GM21390 (cell line): Measurements from ENCODE around the gene PSENEN.

Experiments
- ATAC-seq: cut with Tn5 transposase; IDR thresholded peaks from one replicate; pipeline ENCODE4 v1.9.1; 2021; ENCODE audit not compliant: unreplicated experiment

Gene PSENEN, protein sequence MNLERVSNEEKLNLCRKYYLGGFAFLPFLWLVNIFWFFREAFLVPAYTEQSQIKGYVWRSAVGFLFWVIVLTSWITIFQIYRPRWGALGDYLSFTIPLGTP

DNA sequence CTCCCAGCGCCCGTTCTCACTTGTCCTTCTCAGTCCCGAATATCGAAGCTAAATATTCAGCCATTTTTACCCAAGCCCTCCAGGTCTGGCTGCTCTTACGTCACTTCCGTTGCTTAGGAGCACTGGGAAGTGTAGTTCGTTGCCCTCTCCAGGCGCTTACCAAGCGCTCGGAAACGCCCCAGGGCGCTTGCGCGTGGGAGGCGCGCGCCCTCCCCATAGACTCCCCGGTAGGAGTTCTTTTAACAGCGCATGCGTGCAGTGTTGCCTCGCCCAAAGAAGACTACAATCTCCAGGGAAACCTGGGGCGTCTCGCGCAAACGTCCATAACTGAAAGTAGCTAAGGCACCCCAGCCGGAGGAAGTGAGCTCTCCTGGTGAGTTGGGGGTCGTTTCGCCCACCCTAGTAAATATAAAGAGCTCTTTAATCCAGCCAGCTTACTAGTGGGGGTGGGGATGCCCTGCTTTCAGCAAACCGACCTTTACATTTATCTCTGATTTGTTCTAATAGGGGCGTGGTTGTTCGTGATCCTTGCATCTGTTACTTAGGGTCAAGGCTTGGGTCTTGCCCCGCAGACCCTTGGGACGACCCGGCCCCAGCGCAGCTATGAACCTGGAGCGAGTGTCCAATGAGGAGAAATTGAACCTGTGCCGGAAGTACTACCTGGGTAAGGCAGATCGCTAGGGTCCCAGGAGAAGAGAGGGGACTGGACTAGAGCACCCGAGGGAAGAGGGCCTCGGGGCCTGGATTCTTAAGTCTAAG is at the start of gene PSENEN, which contains the start of gene U2AF1L4:
PSENEN (plus strand) TSS at position 324 of the 759 bp plus-strand sequence; CDS start at position 604, 280 bp downstream.
U2AF1L4 (minus strand) TSS at position 91 of the 759 bp plus-strand sequence; CDS start at position 64, 27 bp downstream.
- peak; percentile 40 for ATAC-seq

DNA sequence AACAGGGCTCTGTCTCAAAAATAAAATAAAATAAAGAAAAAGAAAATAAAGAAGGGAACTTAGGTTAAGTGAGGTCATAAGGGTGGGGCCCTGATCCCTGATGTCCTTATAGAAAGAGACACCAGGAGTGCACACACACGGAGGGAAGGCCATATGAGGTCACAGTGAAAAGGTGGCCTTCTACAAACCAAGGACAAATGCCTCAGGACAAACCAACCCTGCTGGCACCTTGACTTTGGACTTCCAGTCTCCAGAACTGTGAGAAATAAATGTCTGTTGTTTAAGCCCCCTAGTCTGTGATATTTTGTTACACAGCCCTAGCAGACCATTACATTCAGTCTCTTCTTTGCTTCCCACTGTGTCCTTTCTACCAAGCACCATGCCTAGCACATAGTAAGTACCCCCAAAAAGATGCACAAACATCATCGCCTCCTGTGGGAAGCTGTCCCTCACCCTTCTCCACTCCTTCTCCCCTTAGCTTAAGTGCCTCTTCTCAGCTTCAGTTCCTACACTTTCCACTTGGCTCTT is 49.5 kb upstream of the PSENEN start:
- no peak for ATAC-seq

DNA sequence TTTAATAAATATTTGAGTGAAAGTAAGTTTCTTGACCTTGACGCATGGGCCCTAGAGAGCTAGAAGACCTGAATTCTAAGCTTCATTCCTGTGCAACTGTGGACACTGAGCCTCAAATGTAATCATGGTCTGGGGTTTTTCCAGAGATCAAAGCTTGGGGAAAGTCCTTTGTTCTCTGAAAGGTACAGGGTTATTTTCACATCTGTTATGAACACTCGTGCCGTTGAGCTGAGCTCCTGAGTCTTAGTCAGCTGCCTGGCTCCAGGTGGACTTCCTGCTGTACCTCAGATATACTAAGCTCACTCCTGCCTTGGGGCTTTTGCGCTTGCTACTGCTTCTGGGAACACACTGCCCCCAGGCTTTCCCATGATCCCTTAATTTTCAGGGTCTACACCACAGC is 48.6 kb upstream of the PSENEN start:
- no peak for ATAC-seq

DNA sequence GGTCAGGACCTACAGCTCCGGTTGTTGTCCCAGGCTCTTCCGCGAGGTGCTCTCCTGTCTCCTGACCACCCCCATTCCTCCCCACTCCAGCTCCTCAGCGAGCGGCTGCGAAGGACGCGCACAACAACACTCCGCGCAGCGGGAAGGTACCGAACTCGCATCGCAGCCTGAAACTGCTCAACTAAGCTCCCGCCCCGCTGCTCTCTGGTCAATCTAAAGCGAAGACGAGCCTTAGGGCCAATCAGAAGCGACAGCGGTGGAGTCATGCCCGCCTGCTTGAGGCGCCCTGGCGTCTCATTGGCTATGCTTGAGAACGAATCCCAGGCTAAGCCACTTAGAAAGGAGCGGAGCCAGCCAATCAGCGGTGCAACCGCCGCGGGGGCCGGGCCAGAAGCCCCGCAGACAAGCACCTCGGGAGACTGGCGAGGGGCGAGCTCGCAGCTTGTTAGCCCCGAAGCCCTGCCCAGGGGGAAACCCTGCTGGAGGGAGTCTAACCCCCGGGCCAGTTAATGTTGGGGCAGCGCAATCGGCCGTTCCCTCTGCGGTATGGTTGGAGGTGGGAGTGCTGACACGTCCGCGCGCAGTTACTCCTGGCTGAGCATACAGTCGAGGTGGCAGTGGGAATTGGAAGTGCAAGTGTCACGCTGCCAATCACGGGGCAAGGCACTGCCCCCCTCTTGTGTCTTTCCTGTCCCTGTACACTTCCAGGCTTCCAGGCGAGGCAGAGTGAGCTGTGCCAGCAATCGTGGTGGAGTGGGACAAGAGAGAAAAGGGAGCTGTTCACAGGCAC is 43.0 kb upstream of the PSENEN start:
- peak; percentile 96 for ATAC-seq

DNA sequence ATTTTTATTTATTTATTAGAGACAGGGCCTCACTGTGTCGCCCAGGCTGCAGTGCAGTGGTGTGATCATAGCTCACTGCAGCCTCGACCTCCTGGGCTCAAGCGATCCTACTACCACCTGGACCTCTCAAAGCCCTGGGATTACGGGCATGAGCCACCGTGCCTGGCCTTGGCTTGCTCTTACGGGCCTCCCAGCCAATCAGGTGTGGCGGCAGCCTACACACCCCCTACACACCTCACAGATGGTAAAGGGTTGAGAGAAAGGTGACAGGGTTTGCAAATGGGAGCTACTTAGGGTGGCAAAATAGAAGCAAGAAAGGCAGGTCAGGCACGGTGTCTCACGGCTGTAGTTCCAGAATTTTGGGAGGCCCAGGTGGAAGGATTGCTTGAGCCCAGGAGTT is 42.1 kb upstream of the PSENEN start:
- no peak for ATAC-seq

DNA sequence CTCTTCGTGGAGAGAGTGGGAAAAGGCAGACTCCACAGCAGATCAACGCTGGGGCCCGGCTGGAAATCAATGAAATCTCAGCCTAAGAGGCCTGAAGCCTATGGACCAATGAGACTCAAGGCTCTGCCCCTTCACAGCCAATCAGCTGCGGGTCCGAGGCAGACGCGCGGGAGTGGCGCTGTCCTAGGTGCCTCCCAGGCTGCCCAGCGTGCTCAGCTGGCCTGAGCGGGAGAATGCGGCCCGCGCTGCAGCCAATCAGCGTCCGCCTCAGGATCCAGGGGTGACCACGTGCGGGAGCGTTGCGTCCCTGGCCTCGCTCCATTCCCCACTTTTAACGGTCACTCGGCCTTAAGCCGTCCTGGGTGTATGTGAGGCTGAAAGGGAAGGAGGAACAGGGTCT is 41.2 kb upstream of the PSENEN start, which contains the start of gene ZBTB32:
ZBTB32 (plus strand) TSS at position 341 of the 400 bp plus-strand sequence. CDS start 10,069 bp downstream, outside the sequence.
- ATAC-seq, result no peak

DNA sequence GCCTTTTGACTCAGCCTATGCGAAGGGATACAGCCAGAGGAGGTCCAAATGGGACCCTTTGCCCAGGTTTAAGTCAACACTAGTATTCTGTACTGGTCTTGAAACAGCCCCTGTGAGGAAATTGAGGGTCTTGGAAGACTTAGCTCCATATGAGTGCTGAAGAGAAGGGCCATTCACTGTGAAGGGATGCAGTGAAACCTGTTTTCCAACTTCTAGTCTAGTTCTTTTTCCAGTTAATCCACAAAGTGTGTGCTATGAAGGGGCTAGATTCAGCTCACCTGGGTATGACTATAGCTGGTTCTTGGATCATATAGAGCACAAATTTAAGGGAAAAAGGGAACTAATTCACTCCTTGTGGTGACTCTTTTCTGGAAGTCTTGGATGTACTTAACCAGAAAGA is 37.1 kb upstream of the PSENEN start:
- ATAC-seq, result no peak

DNA sequence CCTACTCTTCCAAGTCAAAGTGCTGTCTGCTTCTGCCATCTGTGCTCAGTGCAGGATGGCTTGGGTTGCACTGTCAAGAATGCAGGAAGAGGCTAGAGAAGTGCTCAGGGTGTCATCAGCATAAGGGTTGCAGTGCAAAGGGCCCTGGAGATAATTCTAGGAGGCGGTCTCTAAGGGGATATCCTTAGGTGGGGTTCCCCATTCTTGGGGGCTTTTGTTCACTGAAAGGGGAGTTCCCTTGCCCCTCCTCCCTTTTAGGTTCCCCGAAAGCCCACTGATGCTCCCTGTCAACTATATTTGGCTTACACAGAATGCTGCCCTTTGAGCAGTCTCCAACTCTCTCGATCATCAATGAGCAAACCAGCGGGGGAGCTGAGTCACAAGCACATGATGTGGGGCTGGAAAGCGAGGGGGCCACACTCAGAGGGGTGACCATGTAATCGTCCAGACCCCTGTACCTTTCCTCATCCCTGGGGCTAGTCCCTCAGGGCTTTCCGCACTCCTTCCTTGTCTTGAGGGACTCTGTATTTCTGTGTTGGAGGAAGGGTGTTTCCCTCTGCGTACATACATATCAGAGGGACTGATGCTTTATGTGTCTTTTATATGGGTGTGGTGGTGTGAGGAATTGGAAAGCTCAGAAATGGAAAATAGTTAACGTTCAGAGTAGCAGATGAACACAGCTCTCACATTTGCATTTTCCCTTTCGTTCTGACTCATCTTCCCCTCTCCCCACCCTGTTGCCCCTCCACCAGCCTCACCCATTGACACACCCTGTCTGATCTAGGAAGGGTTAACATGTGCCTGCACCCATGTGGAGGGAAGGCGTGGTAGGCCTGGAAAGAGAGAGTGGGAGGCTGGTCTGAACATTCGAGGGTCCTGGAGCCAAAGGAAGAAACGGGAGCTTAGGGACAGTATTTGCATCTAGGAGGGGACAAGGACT is 34.4 kb upstream of the PSENEN start:
- ATAC-seq, result peak; percentile 37

DNA sequence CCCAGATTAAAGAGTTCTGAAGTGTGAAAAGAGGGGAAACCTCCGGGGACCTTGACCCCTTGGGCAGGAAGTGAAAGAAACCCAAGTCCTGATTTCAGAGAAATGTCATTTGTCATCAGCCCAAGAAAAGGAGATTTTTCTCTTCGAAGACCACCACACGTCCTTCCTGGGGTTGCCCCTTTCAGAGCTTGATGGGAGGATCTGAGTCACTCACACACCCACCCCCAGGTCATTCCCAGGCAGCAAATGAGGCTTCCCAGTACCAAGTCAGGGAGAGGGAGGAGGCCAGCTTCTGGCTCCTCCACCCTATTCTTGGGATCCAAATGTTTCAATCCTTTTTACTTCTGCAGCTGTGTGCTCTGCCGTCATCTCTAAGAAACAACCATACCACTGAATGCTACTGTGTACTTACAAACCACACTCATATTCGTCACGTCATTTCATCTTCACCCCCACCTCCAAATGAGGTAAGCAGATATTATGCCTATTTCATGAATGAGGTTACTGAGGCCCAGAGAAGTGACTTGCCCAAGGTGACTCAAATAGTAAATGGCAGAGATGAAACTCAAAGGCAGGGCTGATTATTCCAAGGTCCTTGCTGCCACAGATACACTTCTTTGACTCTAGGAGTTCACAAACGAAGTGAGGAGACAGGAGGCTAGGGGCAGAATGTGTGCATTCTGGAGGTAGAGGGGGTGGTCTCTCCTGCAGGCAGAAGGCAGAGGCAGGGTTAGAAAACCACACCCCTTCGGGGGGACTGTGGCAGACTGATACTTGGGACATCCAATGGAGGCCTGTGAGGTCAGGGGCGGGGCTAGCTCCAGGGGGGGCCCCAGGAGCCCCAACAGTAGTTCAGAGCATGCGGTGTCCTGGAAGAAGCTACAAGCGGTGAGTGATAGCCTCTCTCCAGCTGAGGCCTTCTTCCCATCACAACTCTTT is 32.6 kb upstream of the PSENEN start:
- ATAC-seq, result peak; percentile 18

DNA sequence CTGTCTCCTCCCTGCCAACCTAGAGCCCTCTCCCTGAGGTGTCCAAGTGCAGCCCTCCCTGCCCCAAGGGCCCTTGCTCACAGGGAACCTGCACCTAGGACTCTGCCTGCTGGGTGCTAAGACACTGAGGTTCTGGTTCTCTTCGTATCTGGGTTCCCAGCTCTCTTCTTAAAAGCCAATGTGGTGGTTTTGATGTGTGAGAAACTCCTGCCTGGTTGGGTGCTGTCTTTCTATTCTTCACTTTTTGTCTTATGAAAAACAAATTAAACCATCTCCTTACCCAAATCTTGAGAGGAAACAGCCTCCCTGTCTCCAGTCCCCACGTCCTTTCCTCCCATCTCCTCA is 32.0 kb upstream of the PSENEN start:
- no peak for ATAC-seq

DNA sequence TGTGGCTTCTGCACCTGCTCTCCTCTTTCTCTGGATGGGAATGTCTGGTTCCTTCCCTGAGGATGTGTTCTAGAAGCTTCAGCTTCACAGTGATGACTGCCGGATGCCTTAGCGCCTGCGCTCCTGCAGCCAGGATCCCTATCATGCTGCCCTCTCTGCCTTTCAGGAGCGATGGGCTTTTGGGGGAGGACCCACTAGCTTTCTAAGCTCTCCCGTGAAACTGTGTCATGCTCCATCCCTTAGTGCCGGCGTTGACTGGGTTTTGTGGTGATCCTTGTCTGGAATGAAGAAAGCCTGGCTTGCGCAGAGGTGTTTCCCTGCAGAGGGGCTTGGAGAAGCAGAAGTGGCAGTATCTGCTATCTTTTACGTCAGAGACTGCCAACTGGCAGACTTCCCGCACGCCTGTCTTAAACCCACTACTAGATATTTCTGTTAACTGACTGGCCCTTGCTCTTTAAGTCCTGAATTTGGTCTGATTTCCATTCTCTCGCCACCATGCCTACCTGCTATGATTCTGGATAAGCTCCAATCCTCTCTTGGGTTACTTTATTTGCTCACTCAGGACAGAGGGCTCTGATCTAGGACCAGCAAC is 31.5 kb upstream of the PSENEN start:
- no peak for ATAC-seq

DNA sequence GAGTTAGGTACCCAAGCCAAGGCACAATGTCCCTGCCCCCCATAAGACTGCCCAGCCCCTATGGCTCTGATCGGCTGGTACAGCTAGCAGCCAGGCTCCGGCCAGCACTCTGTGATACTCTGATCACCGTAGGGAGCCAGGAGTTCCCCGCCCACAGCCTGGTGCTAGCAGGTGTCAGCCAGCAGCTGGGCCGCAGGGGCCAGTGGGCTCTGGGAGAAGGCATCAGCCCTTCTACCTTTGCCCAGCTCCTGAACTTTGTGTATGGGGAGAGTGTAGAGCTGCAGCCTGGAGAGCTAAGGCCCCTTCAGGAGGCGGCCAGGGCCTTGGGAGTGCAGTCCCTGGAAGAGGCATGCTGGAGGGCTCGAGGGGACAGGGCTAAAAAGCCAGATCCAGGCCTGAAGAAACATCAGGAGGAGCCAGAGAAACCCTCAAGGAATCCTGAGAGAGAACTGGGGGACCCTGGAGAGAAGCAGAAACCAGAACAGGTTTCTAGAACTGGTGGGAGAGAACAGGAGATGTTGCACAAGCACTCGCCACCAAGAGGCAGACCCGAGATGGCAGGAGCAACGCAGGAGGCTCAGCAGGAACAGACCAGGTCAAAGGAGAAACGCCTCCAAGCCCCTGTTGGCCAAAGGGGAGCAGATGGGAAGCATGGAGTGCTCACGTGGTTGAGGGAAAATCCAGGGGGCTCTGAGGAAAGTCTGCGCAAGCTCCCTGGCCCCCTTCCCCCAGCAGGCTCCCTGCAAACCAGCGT is 30.7 kb upstream of the PSENEN start:
- ATAC-seq, result no peak

DNA sequence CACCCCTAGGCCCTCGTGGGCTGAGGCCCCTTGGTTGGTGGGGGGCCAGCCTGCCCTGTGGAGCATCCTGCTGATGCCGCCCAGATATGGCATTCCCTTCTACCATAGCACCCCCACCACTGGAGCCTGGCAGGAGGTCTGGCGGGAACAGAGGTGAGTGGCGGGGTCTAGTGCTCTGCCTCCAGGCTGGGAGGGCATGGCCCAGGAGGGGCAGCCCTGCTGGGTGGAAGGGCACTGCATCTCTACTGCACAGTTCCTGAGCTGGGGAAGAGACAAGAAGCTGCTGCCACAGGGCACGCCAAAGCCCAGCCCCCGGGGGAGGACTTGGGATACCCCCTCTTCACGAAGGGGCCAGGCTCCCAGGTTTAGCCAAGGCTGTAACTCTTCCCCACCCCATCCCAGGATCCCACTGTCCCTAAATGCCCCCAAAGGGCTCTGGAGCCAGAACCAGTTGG is 30.1 kb upstream of the PSENEN start:
- ATAC-seq, result no peak

DNA sequence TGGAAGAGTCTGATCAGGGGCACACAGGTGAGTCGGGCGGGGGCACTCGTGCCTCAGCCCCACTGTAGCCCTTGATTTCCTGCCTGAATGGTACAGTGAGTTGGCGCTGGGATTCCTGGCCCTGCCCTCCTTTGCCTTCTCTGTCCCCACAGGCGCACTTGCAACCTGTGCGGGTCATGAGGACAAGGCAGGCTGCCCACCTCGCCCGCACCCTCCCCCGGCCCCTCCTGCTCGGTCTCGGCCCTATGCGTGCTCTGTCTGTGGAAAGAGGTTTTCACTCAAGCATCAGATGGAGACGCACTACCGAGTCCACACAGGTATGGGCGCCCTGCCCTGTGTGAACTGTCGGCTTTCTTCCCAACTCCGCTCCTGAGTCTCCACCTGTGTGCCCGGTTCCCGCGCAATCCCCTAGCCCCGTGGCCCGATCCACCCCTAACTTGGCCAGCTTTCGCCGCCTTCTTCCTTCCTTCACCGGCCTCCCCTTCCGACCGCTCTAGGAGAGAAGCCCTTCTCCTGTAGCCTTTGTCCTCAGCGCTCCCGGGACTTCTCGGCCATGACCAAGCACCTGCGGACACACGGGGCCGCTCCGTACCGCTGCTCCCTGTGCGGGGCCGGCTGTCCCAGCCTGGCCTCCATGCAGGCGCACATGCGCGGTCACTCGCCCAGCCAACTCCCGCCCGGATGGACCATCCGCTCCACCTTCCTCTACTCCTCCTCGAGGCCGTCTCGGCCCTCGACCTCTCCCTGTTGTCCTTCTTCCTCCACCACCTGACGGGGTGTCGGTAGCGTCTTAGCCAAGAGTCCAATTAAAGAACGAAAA is 29.3 kb upstream of the PSENEN start:
- ATAC-seq, result no peak

DNA sequence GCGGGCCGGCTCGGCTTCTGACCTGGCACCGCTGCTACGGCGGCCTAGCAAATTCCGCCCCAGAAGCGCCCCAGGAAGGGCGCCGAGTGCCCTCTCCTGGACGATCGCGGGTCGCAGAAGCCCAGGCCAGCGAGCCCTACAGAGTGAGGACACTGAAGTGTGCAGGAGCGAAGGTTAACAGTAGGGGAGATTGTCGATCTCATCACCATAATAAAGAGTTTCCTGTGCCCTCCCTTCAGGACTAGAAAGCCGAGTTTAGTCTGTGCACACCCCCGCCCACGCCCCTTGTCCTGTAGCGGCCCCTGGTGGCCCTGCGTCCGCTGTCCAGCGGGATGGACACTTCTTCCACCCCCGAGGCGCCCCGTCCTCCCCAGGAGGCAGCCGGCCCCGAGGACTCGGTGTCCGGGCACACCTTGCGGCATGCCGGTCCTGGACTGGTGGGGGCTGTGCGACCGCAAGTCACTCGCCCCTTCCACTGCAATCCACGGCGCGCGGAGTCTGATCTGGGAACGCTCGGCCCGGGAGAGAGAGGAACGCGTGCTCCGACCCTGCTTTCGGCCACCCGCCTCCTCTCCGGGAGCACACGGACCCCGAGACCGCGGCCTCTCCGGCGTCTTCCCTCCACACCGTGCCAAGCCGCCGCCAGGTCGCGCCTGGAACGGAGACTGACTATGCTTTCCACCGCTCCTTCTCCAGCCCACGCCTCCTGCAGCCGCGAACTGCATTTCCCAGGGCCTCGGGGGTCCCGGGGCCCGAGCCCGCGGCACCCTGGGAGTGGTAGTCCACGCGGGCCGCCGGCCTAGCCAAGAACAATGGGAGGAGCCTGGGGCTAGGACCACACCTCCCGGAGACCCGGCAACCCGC is 28.4 kb upstream of the PSENEN start:
- peak; percentile 55 for ATAC-seq

DNA sequence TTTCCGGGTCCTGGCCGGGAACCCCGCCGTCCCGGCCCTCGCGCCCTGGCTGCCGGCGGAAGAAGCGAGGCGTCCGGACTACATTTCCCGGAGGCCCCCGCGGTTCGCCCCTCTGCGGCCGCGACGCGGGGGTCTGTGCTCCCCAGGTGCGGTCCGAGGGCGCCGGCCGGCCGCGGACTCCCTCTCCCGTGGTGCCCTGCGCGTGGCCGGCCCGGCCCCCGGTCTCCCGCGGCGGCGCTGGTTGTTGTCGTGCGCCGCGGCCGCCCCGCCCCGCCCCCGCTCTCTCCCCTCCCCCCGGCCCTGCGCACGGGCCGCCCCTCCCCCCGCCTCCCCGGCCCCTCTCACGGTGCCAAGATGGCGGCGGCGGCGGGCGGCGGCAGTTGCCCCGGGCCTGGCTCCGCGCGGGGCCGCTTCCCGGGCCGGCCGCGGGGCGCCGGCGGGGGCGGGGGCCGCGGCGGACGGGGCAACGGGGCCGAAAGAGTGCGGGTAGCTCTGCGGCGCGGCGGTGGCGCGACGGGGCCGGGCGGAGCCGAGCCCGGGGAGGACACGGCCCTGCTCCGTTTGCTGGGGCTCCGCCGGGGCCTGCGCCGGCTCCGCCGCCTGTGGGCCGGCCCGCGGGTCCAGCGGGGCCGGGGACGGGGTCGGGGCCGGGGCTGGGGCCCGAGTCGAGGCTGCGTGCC is 27.6 kb upstream of the PSENEN start, which contains the start of gene KMT2B:
KMT2B (plus strand) TSS at position 339 of the 680 bp plus-strand sequence; CDS start at position 355, 16 bp downstream.
- no peak for ATAC-seq
